Motor neuron (in vitro differentiated cells): ENCODE measurements around the gene KCND3. TPM values are rescaled to one million over a fixed set of nuclear protein-coding genes. Genes with fewer than 3 reads are reported as not detected.
A peak's percentile ranks its signal among the peaks of the same experiment; 100 is the strongest.

Experiments used
- ATAC-seq, 8 experiments: fragments of 200-7000 bp; cut with Tn5 transposase; replicated peaks in 6 of 8; 2 replicates each; pipeline ENCODE4 v1.8.0; 2021; ENCODE audit warnings: mild to moderate bottlenecking in 8 of 8, moderate library complexity in 8 of 8
- H3K27ac ChIP-seq, 2 donors: fragments of 250-450 bp; sonication (Bioruptor Pico); 2 replicates each; pipeline ENCODE4 v1.9.0; 2021; ENCODE audit warnings: antibody characterized with exemption in 2 of 2, mild to moderate bottlenecking in 2 of 2, moderate library complexity in 1 of 2
- H3K4me1 ChIP-seq, 2 donors: fragments of 250-450 bp; sonication (Bioruptor Pico); replicated peaks in 1 of 2; 2 replicates each; pipeline ENCODE4 v1.6.1; 2021; ENCODE audit warnings: antibody characterized with exemption in 2 of 2, mild to moderate bottlenecking in 2 of 2, moderate library complexity in 1 of 2
- H3K4me3 ChIP-seq, 5 donors: fragments of 250-450 bp; sonication (Bioruptor Pico); 2 replicates each; pipeline ENCODE4 v1.9.0; 2021; ENCODE audit warnings: antibody characterized with exemption in 5 of 5, mild to moderate bottlenecking in 5 of 5, moderate library complexity in 4 of 5
- WGBS, 10 experiments: fragments of 450-650 bp; shearing (Covaris generic); methylation state at CpG; one replicate each; pipeline ENCODE4 v1.0.0; 2022; 5-methylcytosine and 5-hydroxymethylcytosine counted together
- in situ Hi-C, 9 experiments: fragments of 400-800 bp; cut with MboI; loops; one replicate each; pipeline ENCODE4 v1.15.0; 2021; ENCODE audit warnings: low sequenced_read_pairs in 9 of 9, low pct_unique_long_range_greater_than_20kb in 2 of 9; ENCODE audit not compliant: unreplicated experiment in 9 of 9
- total RNA-seq, 8 experiments: library from RNA; unstranded; fragments of 300-600 nt; gene quantifications; 2 replicates each; pipeline versions ENCODE4 v1.2.3 to v1.2.4, GENCODE V29; 2022

Gene KCND3
- total RNA-seq, 8 experiments from 2014 or later = 1.3 to 31.5 (median 2.6) TPM

- Histone ChIP-seq H3K4me3 (no peak overlapping the region), H3K27ac (no peak overlapping the region), H3K4me1 (peaks cover 0 to 1% of the 10 kb centered on the region in 2 donors)
- in situ Hi-C loops = loop anchor here in 5 of 9 experiments (25.0 kb wide), 3 partner anchors 250 to 550 kb away; partner anchors contain the start of genes ADORA3 (in 3 of the 5), TMIGD3 (in 3 of the 5) and DENND2D (in 2 of the 5)
- 73 to 100% (median 93%) methylated on average over 1 to 2 of the region's 2 CpGs; no CpG with 5 or more reads in 2 of the 10 experiments for WGBS, 10 experiments
- ATAC-seq = no peak
Observed at GRCh38 chr1:111762332-111762731, 227.1 kb downstream of the KCND3 start.

GRCh38 chr1:111761717-111762116, 227.8 kb downstream of the KCND3 start:
- in situ Hi-C loops = loop anchor here in 5 of 9 experiments (25.0 kb wide), 3 partner anchors 249 to 549 kb away; partner anchors contain the start of genes ADORA3 (in 3 of the 5), TMIGD3 (in 3 of the 5) and DENND2D (in 2 of the 5)
- WGBS, 10 experiments = 73 to 100% (median 94%) methylated on average over 1 to 2 of the region's 2 CpGs

GRCh38 chr1:111758373-111758772, 231.1 kb downstream of the KCND3 start:
- no peak for ATAC-seq
- in situ Hi-C loops = loop anchor here in 6 of 9 experiments (10.0 to 25.0 kb wide), 4 partner anchors 246 to 546 kb away; partner anchors contain the start of genes ADORA3 (in 3 of the 6), TMIGD3 (in 3 of the 6) and DENND2D (in 2 of the 6)
- Histone ChIP-seq H3K27ac (no peak overlapping the region), H3K4me1 (peaks cover 13 to 16% of the 10 kb centered on the region in 2 donors), H3K4me3 (no peak overlapping the region)
- 50 to 100% (median 80%) methylated on average over 1 to 2 of the region's 2 CpGs for WGBS, 10 experiments

More at GRCh38 chr1:111761717-111762116, 227.8 kb downstream of the KCND3 start:
- no peak overlapping the region for H3K4me3 ChIP-seq
- H3K4me1 ChIP-seq = peaks cover 5 to 7% of the 10 kb centered on the region in 2 donors
- ATAC-seq = no peak
- no peak overlapping the region for H3K27ac ChIP-seq

- in situ Hi-C loops = loop anchor here in 6 of 9 experiments (10.0 to 25.0 kb wide), 4 partner anchors 244 to 544 kb away; partner anchors contain the start of genes ADORA3 (in 3 of the 6), TMIGD3 (in 3 of the 6) and DENND2D (in 2 of the 6)
- H3K27ac ChIP-seq = peak overlapping the region; percentile 95 to 96
- peak overlapping the region; percentile 71 to 95 (median 88) for H3K4me3 ChIP-seq
Observed at GRCh38 chr1:111756124-111756513, 233.3 kb downstream of the KCND3 start.

GRCh38 chr1:111755331-111756123, 233.9 kb downstream of the KCND3 start, which contains the start of gene DDX20:
TSS of gene DDX20 (plus strand) at chr1:111755901. CDS start at chr1:111755925, 24 bp downstream.
- peak within 1 kb of the TSS; percentile 71 to 95 (median 88) for H3K4me3 ChIP-seq
- peak; percentile 82 to 91 (median 89) for ATAC-seq
- in situ Hi-C loops = loop anchor here in 6 of 9 experiments (10.0 to 25.0 kb wide), 4 partner anchors 243 to 543 kb away; partner anchors contain the start of genes ADORA3 (in 3 of the 6), TMIGD3 (in 3 of the 6) and DENND2D (in 2 of the 6)
- peak within 1 kb of the TSS; percentile 95 to 96 for H3K27ac ChIP-seq
- peaks cover 15 to 19% of the 10 kb centered on the region in 2 donors for H3K4me1 ChIP-seq
- WGBS, 10 experiments = 0 to 2% (median 0%) methylated on average over 9 to 39 of the region's 67 CpGs; no CpG with 5 or more reads in 5 of the 10 experiments

More at GRCh38 chr1:111756124-111756513, 233.3 kb downstream of the KCND3 start:
- WGBS, 10 experiments = 0 to 4% (median 0%) methylated on average over 2 to 16 of the region's 35 CpGs; no CpG with 5 or more reads in 3 of the 10 experiments
- peaks cover 13 to 16% of the 10 kb centered on the region in 2 donors for H3K4me1 ChIP-seq
- ATAC-seq = peak; percentile 8 to 26 (median 20)

GRCh38 chr1:111754984-111755330, 234.5 kb downstream of the KCND3 start:
- Histone ChIP-seq H3K4me3 (peak overlapping the region; percentile 71 to 95 (median 88)), H3K4me1 (peaks cover 21 to 24% of the 10 kb centered on the region in 2 donors), H3K27ac (peak overlapping the region; percentile 95 to 96)
- in situ Hi-C loops = loop anchor here in 6 of 9 experiments (10.0 to 25.0 kb wide), 4 partner anchors 243 to 543 kb away; partner anchors contain the start of genes ADORA3 (in 3 of the 6), TMIGD3 (in 3 of the 6) and DENND2D (in 2 of the 6)
- ATAC-seq = peak; percentile 30 to 55 (median 40)
- 0 to 5% (median 0%) methylated on average over 1 to 12 of the region's 12 CpGs; no CpG with 5 or more reads in 1 of the 10 experiments for WGBS, 10 experiments

GRCh38 chr1:111751906-111752575, 237.4 kb downstream of the KCND3 start:
- in situ Hi-C loops = loop anchor here in 6 of 9 experiments (10.0 to 25.0 kb wide), 4 partner anchors 240 to 540 kb away; partner anchors contain the start of genes ADORA3 (in 3 of the 6), TMIGD3 (in 3 of the 6) and DENND2D (in 2 of the 6)
- Histone ChIP-seq H3K4me1 (peaks cover 46 to 48% of the 10 kb centered on the region in 2 donors), H3K27ac (no peak overlapping the region), H3K4me3 (no peak overlapping the region)
- 0 to 58% (median 44%) methylated on average over 1 to 2 of the region's 2 CpGs; no CpG with 5 or more reads in 1 of the 10 experiments for WGBS, 10 experiments
- ATAC-seq = no peak

- 0 to 93% (median 79%) methylated on average over 1 to 2 of the region's 2 CpGs; no CpG with 5 or more reads in 4 of the 10 experiments for WGBS, 10 experiments
- in situ Hi-C loops = loop anchor here in 6 of 9 experiments (10.0 to 25.0 kb wide), 4 partner anchors 239 to 539 kb away; partner anchors contain the start of genes ADORA3 (in 3 of the 6), TMIGD3 (in 3 of the 6) and DENND2D (in 2 of the 6)
- Histone ChIP-seq H3K4me3 (no peak overlapping the region), H3K4me1 (peaks cover 41 to 42% of the 10 kb centered on the region in 2 donors), H3K27ac (no peak overlapping the region)
- no peak for ATAC-seq
Observed at GRCh38 chr1:111750856-111751255, 238.6 kb downstream of the KCND3 start.

GRCh38 chr1:111749628-111750027, 239.8 kb downstream of the KCND3 start:
- Histone ChIP-seq H3K4me1 (peaks cover 41% of the 10 kb centered on the region in 2 donors), H3K4me3 (no peak overlapping the region), H3K27ac (peak overlapping the region; percentile 68 to 84)
- ATAC-seq = peak in 5 of 8 experiments; percentile 33 to 69 (median 51)
- WGBS, 10 experiments = 0 to 80% (median 24%) methylated on average over 1 to 3 of the region's 3 CpGs; no CpG with 5 or more reads in 2 of the 10 experiments
- in situ Hi-C loops = loop anchor here in 8 of 9 experiments (10.0 to 25.0 kb wide), 4 partner anchors 237 to 537 kb away; partner anchors contain the start of genes ADORA3 (in 4 of the 8), TMIGD3 (in 4 of the 8) and DENND2D (in 2 of the 8)

- Histone ChIP-seq H3K27ac (peak overlapping the region; percentile 3 to 84), H3K4me1 (peaks cover 35 to 36% of the 10 kb centered on the region in 2 donors), H3K4me3 (no peak overlapping the region)
- 33 to 72% (median 62%) methylated on average over 1 to 4 of the region's 4 CpGs; no CpG with 5 or more reads in 4 of the 10 experiments for WGBS, 10 experiments
- ATAC-seq = peak in 1 of 8 experiments; percentile 18
- in situ Hi-C loops = loop anchor here in 2 of 9 experiments (25.0 kb wide), 2 partner anchors 236 to 261 kb away; partner anchors contain the start of genes ADORA3 (in 1 of the 2) and TMIGD3 (in 1 of the 2)
Observed at GRCh38 chr1:111747947-111748346, 241.5 kb downstream of the KCND3 start.

GRCh38 chr1:111747282-111747734, 242.2 kb downstream of the KCND3 start:
- peak overlapping the region; percentile 10 to 84 for H3K27ac ChIP-seq
- ATAC-seq = peak in 3 of 8 experiments; percentile 94 to 96 (median 95)

More at GRCh38 chr1:111747282-111747734, 242.2 kb downstream of the KCND3 start:
- Histone ChIP-seq H3K4me3 (no peak overlapping the region), H3K4me1 (peaks cover 35 to 36% of the 10 kb centered on the region in 2 donors)
- WGBS, 10 experiments = 0 to 83% (median 48%) methylated on average over 1 to 3 of the region's 3 CpGs; no CpG with 5 or more reads in 4 of the 10 experiments
- in situ Hi-C loops = loop anchor here in 2 of 9 experiments (25.0 kb wide), 2 partner anchors 235 to 260 kb away; partner anchors contain the start of genes ADORA3 (in 1 of the 2) and TMIGD3 (in 1 of the 2)
